ENCODE measurements around the gene BBS2. TPM values are rescaled to one million over a fixed set of nuclear protein-coding genes. Genes with fewer than 3 reads are reported as not detected.

BBS2 gene
- total RNA-seq, 1 experiment from 2014 or later = 36.4 TPM

GRCh38 chr16:56450986-56451752 lies 68.7 kb downstream of the BBS2 start, which contains the start of the genes NUDT21 and OGFOD1:
TSS of gene NUDT21 (minus strand) at chr16:56451332. CDS start at chr16:56451202, 130 bp downstream.
TSS of gene OGFOD1 (plus strand) at chr16:56451554. CDS start at chr16:56451613, 59 bp downstream.
- peak within 1 kb of the TSS; percentile 77 for H3K4me3 Mint-ChIP-seq (ENCODE audit: low read depth, unreplicated experiment)
- H3K4me1 Mint-ChIP-seq (ENCODE audit: low read depth, unreplicated experiment) = peaks cover 29% of the 10 kb centered on the region
- H3K27ac Mint-ChIP-seq (ENCODE audit: unreplicated experiment) = peak within 1 kb of the TSS; percentile 76
- CTCF ChIA-PET = interaction anchor here (1.0 to 1.1 kb wide), 6 partner anchors 28 to 251 kb away, joined by 3 to 9 read pairs (median 4); no protein-coding TSS in a partner anchor
- no peak for TF ChIP-seq CTCF (IDR thresholded peaks at IDR 0.05; ENCODE audit: unreplicated experiment)
- peak; percentile 96 for DNase-seq
- H3K9me3 Mint-ChIP-seq (ENCODE audit: low read depth, unreplicated experiment) = no peaks in the 10 kb centered on the region
- BruUV-seq (replicated peaks) = no TSS peak
- H3K27me3 Mint-ChIP-seq (ENCODE audit: unreplicated experiment) = no peaks in the 10 kb centered on the region
- peaks cover 55% of the 10 kb centered on the region for H3K36me3 Mint-ChIP-seq (ENCODE audit: insufficient read depth, unreplicated experiment)
- intact Hi-C loops (cut with micrococcal nuclease; ENCODE audit: unreplicated experiment) = no loop called here

GRCh38 chr16:56450275-56450985 lies 69.4 kb downstream of the BBS2 start:
- TSS peak; percentile 36 for BruUV-seq (replicated peaks)

DNA sequence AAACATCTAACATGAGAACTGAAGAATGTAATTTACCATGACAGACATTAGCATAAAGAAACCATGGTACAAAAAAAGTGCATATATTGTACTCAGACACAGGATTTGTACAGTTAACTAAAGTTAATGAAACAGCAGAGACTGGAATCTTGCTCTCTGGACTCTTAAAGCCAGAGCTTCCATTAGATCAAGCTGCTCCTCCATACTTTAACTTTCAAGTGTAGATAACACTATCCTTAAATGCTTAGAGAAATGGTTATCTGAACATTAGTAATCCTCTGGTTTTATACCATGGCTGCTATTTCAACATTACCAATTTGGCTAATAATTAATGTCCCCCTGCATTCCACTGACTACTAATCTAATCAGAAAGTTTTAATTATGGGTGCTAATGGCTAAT lies 71.8 kb downstream of the BBS2 start:
- Mint-ChIP-seq H3K27me3 (ENCODE audit: unreplicated experiment) (no peaks in the 10 kb centered on the region), H3K27ac (ENCODE audit: unreplicated experiment) (peak overlapping the region; percentile 16), H3K36me3 (ENCODE audit: insufficient read depth, unreplicated experiment) (peaks cover 45% of the 10 kb centered on the region), H3K4me1 (ENCODE audit: low read depth, unreplicated experiment) (peaks cover 29% of the 10 kb centered on the region), H3K9me3 (ENCODE audit: low read depth, unreplicated experiment) (no peaks in the 10 kb centered on the region), H3K4me3 (ENCODE audit: low read depth, unreplicated experiment) (peak overlapping the region; percentile 77)
- DNase-seq = no peak
- no peak for TF ChIP-seq CTCF (IDR thresholded peaks at IDR 0.05; ENCODE audit: unreplicated experiment)
- BruUV-seq (replicated peaks) = no TSS peak
- CTCF ChIA-PET = no interaction called here
- intact Hi-C loops (cut with micrococcal nuclease; ENCODE audit: unreplicated experiment) = loop anchor here (5.0 kb wide), 1 partner anchor 41 kb away; no protein-coding TSS in a partner anchor

More at GRCh38 chr16:56450275-56450985, 69.4 kb downstream of the BBS2 start:
- Mint-ChIP-seq H3K36me3 (ENCODE audit: insufficient read depth, unreplicated experiment) (peaks cover 53% of the 10 kb centered on the region), H3K9me3 (ENCODE audit: low read depth, unreplicated experiment) (no peaks in the 10 kb centered on the region), H3K4me1 (ENCODE audit: low read depth, unreplicated experiment) (peaks cover 29% of the 10 kb centered on the region), H3K27ac (ENCODE audit: unreplicated experiment) (peak overlapping the region; percentile 76), H3K27me3 (ENCODE audit: unreplicated experiment) (no peaks in the 10 kb centered on the region), H3K4me3 (ENCODE audit: low read depth, unreplicated experiment) (peak overlapping the region; percentile 77)
- DNase-seq = no peak
- intact Hi-C loops (cut with micrococcal nuclease; ENCODE audit: unreplicated experiment) = no loop called here
- CTCF ChIA-PET = interaction anchor here (1.0 to 1.1 kb wide), 6 partner anchors 29 to 252 kb away, joined by 3 to 9 read pairs (median 4); no protein-coding TSS in a partner anchor
- TF ChIP-seq CTCF (IDR thresholded peaks at IDR 0.05; ENCODE audit: unreplicated experiment) = no peak

- no peak for DNase-seq
- CTCF ChIA-PET = no interaction called here
- intact Hi-C loops (cut with micrococcal nuclease; ENCODE audit: unreplicated experiment) = loop anchor here (5.0 kb wide), 1 partner anchor 40 kb away; no protein-coding TSS in a partner anchor
- H3K4me3 Mint-ChIP-seq (ENCODE audit: low read depth, unreplicated experiment) = peak overlapping the region; percentile 77
- no peak for TF ChIP-seq CTCF (IDR thresholded peaks at IDR 0.05; ENCODE audit: unreplicated experiment)
- peak overlapping the region; percentile 16 for H3K27ac Mint-ChIP-seq (ENCODE audit: unreplicated experiment)
- no peaks in the 10 kb centered on the region for H3K27me3 Mint-ChIP-seq (ENCODE audit: unreplicated experiment)
- no TSS peak for BruUV-seq (replicated peaks)
- H3K9me3 Mint-ChIP-seq (ENCODE audit: low read depth, unreplicated experiment) = no peaks in the 10 kb centered on the region
- H3K36me3 Mint-ChIP-seq (ENCODE audit: insufficient read depth, unreplicated experiment) = peaks cover 48% of the 10 kb centered on the region
- H3K4me1 Mint-ChIP-seq (ENCODE audit: low read depth, unreplicated experiment) = peaks cover 29% of the 10 kb centered on the region
Measured at GRCh38 chr16:56447286-56447685, 72.5 kb downstream of the BBS2 start.
